Glomerular endothelial cell (primary cell): ENCODE results near the gene MST1. TPM values are rescaled to one million over a fixed set of nuclear protein-coding genes. Genes with fewer than 3 reads are reported as not detected.
A peak's percentile ranks its signal among the peaks of the same experiment; 100 is the strongest.

ENCODE experiments used
- DNase-seq: peaks from one replicate; pipeline ENCODE4 v3.0.0-alpha.2; 2011; ENCODE audit warnings: low read depth, low spot score; ENCODE audit errors: extremely low read depth
- total RNA-seq: library from RNA; depleted of rRNA; stranded (reverse); fragments of >200 nt; gene quantifications from 2 replicates; pipeline ENCODE4 v1.2.3, GENCODE V29; 2015

MST1 gene
- 6.7 and 9.6 TPM in 2 replicates for total RNA-seq

DNA sequence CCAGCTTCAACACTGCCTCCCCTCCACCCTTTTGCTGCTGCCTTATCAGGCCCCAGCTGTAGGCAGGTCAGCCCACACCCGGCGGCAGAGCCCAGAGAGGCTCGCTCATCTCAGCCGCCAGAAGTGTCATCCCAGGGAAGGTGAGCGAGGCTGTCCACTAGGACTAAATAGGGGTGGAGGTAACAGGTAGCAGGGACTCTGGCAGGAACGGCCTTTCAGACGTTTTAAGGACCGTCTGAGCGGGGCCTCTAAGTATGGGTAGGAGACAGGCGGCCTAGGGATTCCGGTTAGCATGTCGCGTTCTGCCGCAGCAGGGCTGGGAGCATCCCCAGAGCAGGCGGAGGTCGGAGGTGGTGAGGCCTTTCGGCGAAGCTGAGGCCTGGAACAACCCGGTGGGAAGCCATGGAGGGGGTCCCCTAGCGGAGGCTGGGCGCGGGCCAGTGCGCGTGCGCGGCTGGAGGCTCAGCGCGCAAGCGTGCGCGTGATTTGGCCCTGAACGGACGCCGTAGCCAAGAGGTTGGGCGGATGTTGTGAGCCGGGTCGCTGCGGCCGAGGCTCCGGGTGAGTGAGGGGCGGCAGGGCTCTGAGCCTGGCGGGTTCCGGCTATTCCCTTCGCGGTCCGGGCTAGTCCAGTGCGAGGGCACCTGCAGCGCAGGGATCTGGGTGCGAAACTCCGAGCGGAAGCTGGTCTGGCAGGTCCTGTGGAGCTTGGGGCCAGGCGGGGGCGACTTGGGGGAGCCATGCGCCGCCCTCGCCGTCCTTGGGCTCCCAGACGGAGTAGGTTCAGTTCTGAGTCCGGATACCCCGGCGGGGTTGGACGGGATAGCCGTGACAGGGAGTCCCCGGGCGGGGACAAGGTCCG, at the start of gene MST1, which contains the start of gene RNF123:
MST1 (minus strand) TSS at position 429 of the 862 bp plus-strand sequence. CDS start 783 bp downstream, outside the sequence.
RNF123 (plus strand) TSS at position 512 of the 862 bp plus-strand sequence. CDS start 1,609 bp downstream, outside the sequence.
- DNase-seq, result peak; percentile 45

GRCh38 chr3:49738067-49738713, 48.9 kb upstream of the MST1 start:
- no peak for DNase-seq

DNA sequence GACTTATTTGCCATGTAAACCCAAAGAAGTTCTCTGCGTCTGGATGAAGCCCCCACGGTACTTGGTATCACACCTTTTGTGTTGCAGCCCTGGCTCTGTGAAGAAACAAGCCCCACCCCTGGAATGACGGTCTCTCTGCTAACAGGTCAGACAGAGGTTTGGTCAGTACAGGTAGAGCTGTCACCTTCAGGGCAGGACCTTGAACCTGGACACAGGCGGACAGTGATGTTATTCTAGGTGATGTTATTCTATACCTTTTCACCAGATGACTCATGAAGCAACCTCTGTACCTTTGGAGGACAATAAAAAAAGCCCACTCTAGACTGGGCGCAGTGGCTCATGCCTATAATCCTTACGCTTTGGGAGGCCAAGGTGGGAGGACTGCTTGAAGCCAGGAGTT, 45.5 kb upstream of the MST1 start:
- DNase-seq, result no peak

DNA sequence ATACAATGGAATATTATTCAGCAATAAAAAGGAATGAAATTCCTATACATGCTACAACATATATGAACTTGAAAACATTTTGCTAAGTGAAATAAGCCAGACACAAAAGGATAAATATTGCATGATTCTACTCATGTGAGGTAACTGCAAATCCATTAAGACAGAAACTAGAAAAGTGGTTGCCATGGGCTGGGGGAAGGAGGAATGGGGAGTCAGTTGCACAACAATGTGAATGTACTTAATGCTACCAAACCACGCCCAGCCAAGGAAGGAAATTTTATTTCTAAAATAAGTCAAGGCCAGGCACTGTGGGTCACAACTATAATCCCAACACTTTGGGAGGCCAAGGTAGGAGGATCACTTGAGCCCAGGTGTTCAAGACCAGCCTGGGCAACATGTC, 44.3 kb upstream of the MST1 start:
- no peak for DNase-seq

- no peak for DNase-seq
These were observed 43.3 kb upstream of the MST1 start for GRCh38 chr3:49732597-49732996.

- no peak for DNase-seq
These were observed 40.8 kb upstream of the MST1 start for GRCh38 chr3:49729966-49730609.

DNA sequence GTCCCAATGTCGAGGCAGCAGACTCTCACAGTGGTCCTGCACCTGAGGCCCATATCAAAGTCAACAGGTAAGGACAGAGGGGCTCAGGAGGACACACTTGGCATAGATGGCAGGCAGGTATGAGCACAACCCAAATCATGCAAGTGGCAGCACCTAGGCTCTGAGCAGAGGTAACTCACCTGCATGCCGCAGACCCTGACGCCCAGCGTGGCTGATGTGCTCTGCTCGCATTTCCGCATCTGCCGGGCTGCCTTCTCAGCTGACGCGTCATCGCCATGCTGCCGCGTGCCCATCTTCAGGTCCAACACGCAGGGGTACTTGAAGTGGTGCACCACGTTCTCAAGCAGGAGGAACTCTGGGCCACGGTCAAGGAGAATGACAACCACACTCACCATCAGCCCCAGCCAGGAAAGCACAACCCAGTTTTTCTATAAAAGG, 38.7 kb upstream of the MST1 start:
- DNase-seq, result no peak

GRCh38 chr3:49727154-49727923, 38.1 kb upstream of the MST1 start:
- no peak for DNase-seq

DNA sequence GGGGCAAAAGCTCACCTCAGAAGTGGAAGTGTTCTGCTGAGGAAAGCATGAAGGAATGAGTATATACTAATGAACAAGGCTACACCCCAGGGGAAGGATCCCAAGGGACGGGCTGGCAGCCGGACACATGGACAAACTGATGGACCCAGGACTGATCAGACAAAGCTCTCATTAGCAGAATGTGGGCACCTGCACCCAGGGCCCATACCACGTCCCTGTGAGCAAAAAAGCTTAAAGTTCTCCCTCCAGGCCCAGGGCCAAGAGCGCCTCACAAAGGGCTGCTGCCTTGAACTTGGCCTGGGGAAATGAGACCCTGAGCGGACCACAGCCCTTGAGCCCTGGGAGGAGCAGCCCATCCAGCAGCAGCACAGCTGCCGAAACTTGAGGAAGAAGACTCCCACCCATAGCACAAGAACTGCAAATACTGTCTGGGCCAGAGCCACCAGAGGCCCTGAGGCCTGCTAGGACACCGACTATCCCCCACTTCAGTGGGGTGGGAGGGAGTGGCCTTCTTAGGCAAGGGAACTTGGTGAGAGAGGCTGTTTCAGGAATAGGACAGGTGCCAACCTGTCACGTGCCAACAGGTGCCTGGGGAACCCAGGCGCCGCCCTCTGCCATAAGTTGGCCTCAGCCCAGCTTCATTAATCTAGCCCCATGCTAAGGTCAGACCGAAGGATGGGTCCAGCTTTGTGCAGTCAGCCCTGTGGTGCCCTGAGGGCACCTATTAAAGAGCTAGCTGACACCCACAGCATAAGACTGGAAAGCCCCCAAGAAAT, 36.8 kb upstream of the MST1 start:
- no peak for DNase-seq

- no peak for DNase-seq
These were observed 35.3 kb upstream of the MST1 start for GRCh38 chr3:49724586-49724985.

- DNase-seq, result peak; percentile 42
These were observed 34.6 kb upstream of the MST1 start, which contains the start of gene GMPPB for GRCh38 chr3:49723628-49724551. GMPPB (minus strand) TSS chr3:49723951; CDS start chr3:49723726, 225 bp downstream.

DNA sequence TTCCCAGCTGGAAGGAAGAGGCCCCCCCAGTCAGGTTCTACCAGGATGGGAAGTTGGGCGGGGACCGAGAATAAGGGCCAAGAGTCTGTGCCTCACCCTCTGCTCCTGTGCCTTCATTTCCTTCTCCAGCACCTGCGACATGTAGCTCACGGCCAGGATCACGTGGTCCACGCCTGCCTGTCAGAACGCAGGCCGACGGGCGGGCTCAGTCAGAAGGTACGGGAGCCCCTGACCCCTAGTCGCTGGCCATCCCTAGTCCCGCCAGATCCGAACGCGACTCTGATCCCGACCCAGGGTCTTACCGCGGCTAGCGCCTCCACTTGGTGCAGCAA, 34.0 kb upstream of the MST1 start:
- DNase-seq, result no peak

DNA sequence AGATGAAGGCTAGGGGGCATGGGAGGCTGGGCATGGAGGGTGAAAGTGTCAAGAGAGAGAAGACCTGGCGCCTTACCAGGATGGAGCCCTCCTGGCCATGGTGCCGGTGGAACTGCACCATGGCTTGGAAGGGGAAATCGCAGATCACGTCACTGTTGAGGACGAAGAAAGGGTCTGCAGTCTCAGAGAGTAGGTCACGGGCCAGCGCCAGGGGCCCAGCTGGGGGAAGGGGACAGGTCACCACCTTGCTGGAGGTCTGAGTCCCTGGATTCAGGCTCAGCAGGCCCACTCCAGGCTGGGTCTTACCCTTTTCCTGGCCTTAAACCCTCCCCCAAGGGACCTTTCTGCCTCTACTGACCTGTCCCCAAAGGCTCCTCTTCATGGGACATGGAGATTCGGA, 33.6 kb upstream of the MST1 start:
- DNase-seq, result no peak

DNA sequence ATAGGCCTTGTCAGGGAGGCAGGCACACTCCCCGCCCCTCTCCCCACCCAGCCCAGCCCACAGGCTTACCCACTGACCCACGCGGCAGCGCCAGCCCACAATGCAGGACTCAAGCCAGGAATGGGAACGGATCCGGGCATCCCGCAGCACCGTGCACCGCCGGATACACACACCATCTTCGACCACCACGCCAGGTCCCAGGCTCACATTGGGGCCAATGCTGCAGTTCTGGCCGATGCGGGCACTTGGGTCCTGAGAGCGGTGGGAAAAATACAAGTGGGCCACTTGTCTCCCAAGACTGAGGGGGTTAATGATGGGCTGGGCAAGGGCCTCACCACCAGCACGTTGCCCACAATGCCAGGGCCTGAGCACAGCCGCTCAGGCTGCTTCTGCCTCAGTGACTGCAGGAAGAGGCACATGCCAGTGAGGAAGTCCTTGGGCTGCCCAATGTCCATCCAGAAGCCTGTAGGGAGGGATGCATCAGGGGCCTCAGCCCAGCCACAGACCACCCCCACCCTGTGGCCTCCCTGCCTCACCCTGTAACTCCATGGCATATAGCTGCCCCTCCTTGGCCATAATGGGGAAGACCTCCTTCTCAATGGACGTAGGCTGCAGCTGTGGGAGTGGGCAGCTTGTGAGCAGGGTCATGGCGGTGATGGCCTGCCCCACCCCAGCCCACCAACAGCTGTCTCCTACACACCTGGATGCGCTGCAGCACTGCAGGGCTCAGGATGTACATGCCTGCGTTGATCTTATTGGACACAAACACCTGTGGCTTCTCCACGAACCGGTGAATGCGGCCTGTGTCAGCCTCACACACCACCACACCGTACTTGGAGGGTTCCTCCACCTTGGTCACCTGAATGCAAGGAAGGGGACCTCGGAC, 32.9 kb upstream of the MST1 start:
- no peak for DNase-seq

- DNase-seq, result no peak
These were observed 32.3 kb upstream of the MST1 start for GRCh38 chr3:49721596-49721895.

DNA sequence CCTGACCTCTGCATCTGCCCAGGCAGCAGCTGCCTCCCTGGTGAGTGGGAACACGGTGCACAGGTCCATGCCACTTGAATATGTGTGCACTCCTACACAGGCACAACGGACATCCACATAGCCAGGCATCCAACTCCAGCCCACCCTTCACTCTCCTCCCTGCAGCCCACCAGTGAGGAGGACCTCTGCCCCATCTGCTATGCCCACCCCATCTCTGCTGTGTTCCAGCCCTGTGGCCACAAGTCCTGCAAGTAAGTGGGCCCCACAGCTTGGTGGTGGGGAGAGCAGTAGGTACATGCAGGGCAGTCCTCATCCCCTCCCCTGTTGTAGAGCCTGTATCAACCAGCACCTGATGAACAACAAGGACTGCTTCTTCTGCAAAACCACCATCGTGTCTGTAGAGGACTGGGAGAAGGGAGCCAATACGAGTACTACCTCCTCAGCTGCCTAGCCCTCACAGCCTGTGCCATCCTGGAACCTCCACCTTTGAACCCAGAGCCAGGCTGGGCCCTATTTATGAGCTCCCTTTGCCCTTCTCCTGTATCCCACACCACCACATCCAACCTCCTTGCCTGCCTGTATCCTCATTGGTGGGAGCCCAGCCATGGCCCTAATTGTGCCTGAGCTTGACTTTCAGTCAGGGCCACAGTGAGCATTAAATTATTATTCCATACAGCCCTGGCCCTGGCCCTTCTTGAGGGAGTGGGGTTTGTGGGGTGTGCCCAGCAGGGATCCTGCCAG, 31.8 kb upstream of the MST1 start:
- DNase-seq, result no peak

DNA sequence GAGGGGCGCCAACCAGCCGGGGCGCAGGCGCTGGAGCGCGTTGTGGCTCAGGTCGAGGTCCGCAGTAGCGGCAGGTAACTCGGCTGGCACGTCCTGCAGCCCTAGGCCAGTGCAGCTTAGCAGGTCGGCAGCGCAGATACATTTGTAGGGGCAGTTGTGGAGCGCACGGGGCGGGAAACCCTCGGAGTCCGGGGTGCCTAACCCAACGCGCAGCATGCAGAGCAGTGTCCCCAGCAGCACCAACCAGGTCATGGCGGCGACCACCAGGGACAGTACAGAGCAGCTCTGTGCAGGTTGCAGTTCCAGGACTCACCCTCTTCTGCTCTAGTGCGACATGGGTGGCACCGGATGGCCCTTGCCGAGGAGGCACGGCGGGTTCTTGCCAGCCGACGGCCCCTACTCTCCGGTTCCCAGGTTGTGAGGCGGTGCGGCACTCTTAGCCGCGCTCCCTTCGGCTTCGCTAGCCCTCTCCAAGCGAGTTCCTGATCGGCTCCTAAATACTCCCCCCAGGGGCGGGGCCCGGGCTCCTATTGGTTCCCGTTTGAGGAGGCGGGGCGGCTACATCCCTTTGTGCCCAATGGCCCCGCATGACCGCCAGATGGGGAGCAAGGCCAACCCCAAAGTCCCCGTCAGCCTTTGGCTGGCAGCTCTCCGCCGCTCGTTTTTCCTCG, 30.1 kb upstream of the MST1 start, which contains the start of gene AMIGO3:
AMIGO3 (minus strand) TSS at position 471 of the 671 bp plus-strand sequence; CDS start at position 252, 219 bp downstream.
- peak; percentile 47 for DNase-seq
